Testis (tissue), 3 donors: Measurements from ENCODE around the gene IL12RB2. TPM values are rescaled to one million over a fixed set of nuclear protein-coding genes. Genes with fewer than 3 reads are reported as not detected.

Experiments
- DNase-seq: peaks from one replicate; pipeline ENCODE4 v3.0.0-alpha.2; 2019
- H3K27ac ChIP-seq, 2 donors: fragments of 200-600 bp; sonication (generic); one replicate each; pipeline ENCODE4 v1.5.1; 2019
- H3K27me3 ChIP-seq: fragments of 200-600 bp; sonication (generic); one replicate; pipeline ENCODE4 v1.5.1; 2019
- H3K36me3 ChIP-seq: fragments of 200-600 bp; sonication (generic); one replicate; pipeline ENCODE4 v1.5.1; 2017; ENCODE audit warnings: low read depth; ENCODE audit errors: missing control alignments
- H3K4me1 ChIP-seq: fragments of 200-600 bp; sonication (generic); one replicate; pipeline ENCODE4 v1.5.1; 2019
- H3K4me3 ChIP-seq, 2 donors: fragments of 200-600 bp; sonication (generic); one replicate each; pipeline ENCODE4 v1.5.1; 2017 to 2019
- H3K9me3 ChIP-seq: fragments of 200-600 bp; sonication (generic); one replicate; pipeline ENCODE4 v1.5.1; 2017
- CTCF ChIP-seq, 3 experiments: fragments of 450-650 bp in 2 of 3; fragments of 200-600 bp in 1 of 3; sonication (generic) in 1 of 3; IDR thresholded peaks; one replicate each; pipeline ENCODE4 v1.5.1; 2016 to 2019; ENCODE audit warnings: antibody characterized with exemption in 3 of 3, mild to moderate bottlenecking in 2 of 3, moderate library complexity in 1 of 3
- POLR2A ChIP-seq: fragments of 450-650 bp; IDR thresholded peaks from one replicate; pipeline ENCODE4 v1.6.1; 2017; ENCODE audit warnings: antibody characterized with exemption, mild to moderate bottlenecking, moderate library complexity
- WGBS, 2 donors: methylation state at CpG; one replicate each; pipeline ENCODE4 v1.1.5; 2018; 5-methylcytosine and 5-hydroxymethylcytosine counted together
- intact Hi-C: fragments of 100-400 bp; cut with DNase I; formaldehyde crosslinking; loops from one replicate; pipeline ENCODE4 v1.15.1; 2023; ENCODE audit warnings: low total_unique reads
- polyA plus RNA-seq: library from polyadenylated mRNA; stranded (reverse); fragments of 350-450 nt; fragmentation: Illumina TruSeq; extraction: RNeasy Lipid Tissue Mini Kit (QIAGEN cat#74804); gene quantifications from one replicate; pipeline ENCODE4 v1.2.3, GENCODE V29; 2014; ENCODE audit warnings: low read depth, low replicate concordance; ENCODE audit not compliant: insufficient read depth
- total RNA-seq, 2 donors: library from RNA; depleted of rRNA; stranded (reverse); fragments of >200 nt; gene quantifications; one replicate each; pipeline ENCODE4 v1.2.3, GENCODE V29; 2016

IL12RB2 gene
- total and polyA plus RNA-seq, 3 donors from 2014 or later: 1.9 to 2.6 (median 2.1) TPM

GRCh38 chr1:67316180-67316902 is 8.7 kb downstream of the IL12RB2 start:
- no peaks in the 10 kb centered on the region for H3K4me1 ChIP-seq
- H3K4me3 ChIP-seq: no peak overlapping the region
- no peak overlapping the region for H3K27ac ChIP-seq
- TF ChIP-seq POLR2A (no peak), CTCF (IDR thresholded peaks at IDR 0.05) (no peak)
- no peaks in the 10 kb centered on the region for H3K27me3 ChIP-seq
- H3K36me3 ChIP-seq: no peaks in the 10 kb centered on the region
- WGBS, 2 donors: 80 to 84% methylated on average over 8 of the region's 8 CpGs
- no peak for DNase-seq
- intact Hi-C loops: no loop called here
- no peaks in the 10 kb centered on the region for H3K9me3 ChIP-seq

GRCh38 chr1:67316918-67317317 is 9.2 kb downstream of the IL12RB2 start:
- WGBS, 2 donors: 67 to 68% methylated on average over 2 of the region's 2 CpGs
- H3K36me3 ChIP-seq: no peaks in the 10 kb centered on the region
- H3K27ac ChIP-seq: no peak overlapping the region
- intact Hi-C loops: no loop called here
- no peaks in the 10 kb centered on the region for H3K27me3 ChIP-seq
- no peaks in the 10 kb centered on the region for H3K9me3 ChIP-seq
- no peak for TF ChIP-seq CTCF (IDR thresholded peaks at IDR 0.05)
- no peak for TF ChIP-seq POLR2A
- no peak for DNase-seq
- no peak overlapping the region for H3K4me3 ChIP-seq
- no peaks in the 10 kb centered on the region for H3K4me1 ChIP-seq

- TF ChIP-seq POLR2A (no peak), CTCF (IDR thresholded peaks at IDR 0.05) (no peak)
Observed at GRCh38 chr1:67317803-67318202, 10.1 kb downstream of the IL12RB2 start.

GRCh38 chr1:67322442-67322841 is 14.8 kb downstream of the IL12RB2 start:
- DNase-seq: no peak
- H3K36me3 ChIP-seq: no peaks in the 10 kb centered on the region
- H3K27ac ChIP-seq: no peak overlapping the region
- 100% methylated on average over 1 of the region's 1 CpG; no CpG with 5 or more reads in 1 of the 2 donors for WGBS, 2 donors
- no peaks in the 10 kb centered on the region for H3K9me3 ChIP-seq
- no peak overlapping the region for H3K4me3 ChIP-seq
- no peaks in the 10 kb centered on the region for H3K27me3 ChIP-seq
- no peaks in the 10 kb centered on the region for H3K4me1 ChIP-seq
- TF ChIP-seq POLR2A: no peak
- no peak for TF ChIP-seq CTCF (IDR thresholded peaks at IDR 0.05)
- intact Hi-C loops: no loop called here

More at GRCh38 chr1:67317803-67318202, 10.1 kb downstream of the IL12RB2 start:
- no peaks in the 10 kb centered on the region for H3K27me3 ChIP-seq
- no peaks in the 10 kb centered on the region for H3K36me3 ChIP-seq
- DNase-seq: no peak
- H3K27ac ChIP-seq: no peak overlapping the region
- H3K4me1 ChIP-seq: no peaks in the 10 kb centered on the region
- WGBS, 2 donors: 91 to 94% methylated on average over 4 of the region's 4 CpGs
- intact Hi-C loops: no loop called here
- no peaks in the 10 kb centered on the region for H3K9me3 ChIP-seq
- no peak overlapping the region for H3K4me3 ChIP-seq

DNA sequence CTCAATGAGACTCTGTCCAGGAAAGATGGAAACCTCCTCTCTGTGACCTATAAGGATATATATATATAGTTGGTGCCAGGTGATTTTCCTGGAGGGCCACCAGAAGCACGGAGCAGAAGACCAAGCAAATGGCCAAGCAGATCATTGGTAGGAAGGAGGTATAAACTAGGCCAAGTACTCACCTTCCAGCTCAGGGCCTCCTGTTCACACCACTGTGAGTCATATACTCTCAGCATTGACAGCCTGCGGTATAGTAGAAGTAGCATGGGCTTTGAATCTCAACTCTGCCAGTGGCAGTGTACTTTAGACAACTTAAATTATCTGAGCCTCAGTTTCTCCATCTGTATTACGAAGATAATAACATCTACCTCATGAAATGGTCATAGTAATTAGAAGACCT is 15.4 kb downstream of the IL12RB2 start:
- no peak overlapping the region for H3K27ac ChIP-seq
- no peak for DNase-seq
- H3K4me1 ChIP-seq: no peaks in the 10 kb centered on the region
- H3K27me3 ChIP-seq: no peaks in the 10 kb centered on the region
- no peak overlapping the region for H3K4me3 ChIP-seq
- H3K9me3 ChIP-seq: no peaks in the 10 kb centered on the region
- H3K36me3 ChIP-seq: no peaks in the 10 kb centered on the region
- WGBS, 2 donors: 95% methylated on average over 3 of the region's 3 CpGs
- TF ChIP-seq POLR2A (no peak), CTCF (IDR thresholded peaks at IDR 0.05) (no peak)
- intact Hi-C loops: no loop called here
